ENCODE measurements around the gene KCNH5.

KCNH5 gene

DNA sequence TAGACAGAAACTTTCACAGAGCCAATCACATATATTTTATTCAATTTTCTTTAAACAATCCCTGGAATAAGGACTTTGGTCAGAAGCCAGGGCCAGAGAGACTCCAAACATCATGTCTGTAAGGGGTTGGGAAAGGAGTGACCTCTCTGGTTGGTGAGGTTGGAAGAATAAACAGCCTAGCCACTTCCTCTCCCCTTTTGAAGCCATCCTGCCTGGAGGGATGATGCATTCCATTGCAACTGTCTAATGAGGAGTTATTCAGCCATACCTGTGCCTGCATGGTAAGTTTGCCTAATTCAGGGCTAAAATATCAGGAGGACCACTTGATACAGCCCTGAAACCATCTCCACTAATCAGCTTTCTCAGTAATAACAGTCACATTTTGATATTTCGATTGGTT is 299.8 kb downstream of the KCNH5 start:
- ChIA-PET CTCF (no interaction called here), POLR2A (ENCODE audit: low non-redundant PET) (no interaction called here)
- H3K27ac ChIP-seq, result no peak overlapping the region
- peak; percentile 4 for DNase-seq (ENCODE audit: low spot score)
- TF ChIP-seq, protein P1, sequence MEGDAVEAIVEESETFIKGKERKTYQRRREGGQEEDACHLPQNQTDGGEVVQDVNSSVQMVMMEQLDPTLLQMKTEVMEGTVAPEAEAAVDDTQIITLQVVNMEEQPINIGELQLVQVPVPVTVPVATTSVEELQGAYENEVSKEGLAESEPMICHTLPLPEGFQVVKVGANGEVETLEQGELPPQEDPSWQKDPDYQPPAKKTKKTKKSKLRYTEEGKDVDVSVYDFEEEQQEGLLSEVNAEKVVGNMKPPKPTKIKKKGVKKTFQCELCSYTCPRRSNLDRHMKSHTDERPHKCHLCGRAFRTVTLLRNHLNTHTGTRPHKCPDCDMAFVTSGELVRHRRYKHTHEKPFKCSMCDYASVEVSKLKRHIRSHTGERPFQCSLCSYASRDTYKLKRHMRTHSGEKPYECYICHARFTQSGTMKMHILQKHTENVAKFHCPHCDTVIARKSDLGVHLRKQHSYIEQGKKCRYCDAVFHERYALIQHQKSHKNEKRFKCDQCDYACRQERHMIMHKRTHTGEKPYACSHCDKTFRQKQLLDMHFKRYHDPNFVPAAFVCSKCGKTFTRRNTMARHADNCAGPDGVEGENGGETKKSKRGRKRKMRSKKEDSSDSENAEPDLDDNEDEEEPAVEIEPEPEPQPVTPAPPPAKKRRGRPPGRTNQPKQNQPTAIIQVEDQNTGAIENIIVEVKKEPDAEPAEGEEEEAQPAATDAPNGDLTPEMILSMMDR (conservative IDR thresholded peaks at IDR 0.05; ENCODE audit: low read depth), result no peak

DNA sequence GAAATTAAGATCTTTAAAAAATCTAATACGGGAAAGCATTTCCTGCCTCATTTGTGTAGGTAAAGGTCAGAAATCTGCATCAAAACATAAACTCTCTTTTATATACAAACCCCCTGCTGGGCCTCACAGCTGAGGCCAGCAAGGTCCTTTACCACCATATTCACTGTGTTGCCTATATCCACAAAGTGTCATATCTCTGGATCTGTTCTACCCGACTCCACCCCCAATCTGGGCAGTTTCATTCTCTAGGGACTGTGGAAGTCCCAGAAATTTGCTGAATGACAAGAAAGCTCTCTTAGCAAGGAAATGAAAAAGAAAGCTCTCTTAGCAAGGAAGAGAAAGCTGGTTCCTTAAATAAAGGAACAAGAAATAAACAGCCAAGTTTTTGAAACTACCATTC is 301.7 kb downstream of the KCNH5 start:
- no peak overlapping the region for H3K27ac ChIP-seq
- TF ChIP-seq, protein P1 (conservative IDR thresholded peaks at IDR 0.05; ENCODE audit: low read depth), result no peak

DNA sequence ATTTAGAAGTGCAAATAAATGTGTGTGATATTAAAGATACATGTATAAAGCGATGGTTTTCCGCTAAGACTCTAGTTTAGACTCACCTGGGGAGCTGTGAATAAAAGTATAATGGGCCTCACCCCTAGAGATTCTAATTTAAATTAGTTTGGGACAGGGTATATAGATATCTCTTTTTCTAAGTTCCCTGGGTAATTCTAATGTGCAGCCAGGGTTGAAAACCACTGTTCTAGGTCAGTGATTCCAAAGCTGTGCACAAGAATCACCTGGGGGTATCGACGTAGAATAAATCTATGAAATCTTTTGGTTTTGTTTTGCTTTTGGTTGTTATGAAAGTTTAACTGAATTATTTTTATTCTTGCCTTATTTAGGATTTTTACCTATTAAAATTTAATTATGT is 302.1 kb downstream of the KCNH5 start:
- DNase-seq (ENCODE audit: low spot score), result no peak
- ChIA-PET CTCF (no interaction called here), POLR2A (ENCODE audit: low non-redundant PET) (no interaction called here)
- TF ChIP-seq, protein P1 (conservative IDR thresholded peaks at IDR 0.05; ENCODE audit: low read depth), result no peak
- H3K27ac ChIP-seq, result no peak overlapping the region

More for the DNA sequence above, 301.7 kb downstream of the KCNH5 start:
- CTCF ChIA-PET, result no interaction called here
- no peak for DNase-seq (ENCODE audit: low spot score)
- POLR2A ChIA-PET (ENCODE audit: low non-redundant PET), result no interaction called here

DNA sequence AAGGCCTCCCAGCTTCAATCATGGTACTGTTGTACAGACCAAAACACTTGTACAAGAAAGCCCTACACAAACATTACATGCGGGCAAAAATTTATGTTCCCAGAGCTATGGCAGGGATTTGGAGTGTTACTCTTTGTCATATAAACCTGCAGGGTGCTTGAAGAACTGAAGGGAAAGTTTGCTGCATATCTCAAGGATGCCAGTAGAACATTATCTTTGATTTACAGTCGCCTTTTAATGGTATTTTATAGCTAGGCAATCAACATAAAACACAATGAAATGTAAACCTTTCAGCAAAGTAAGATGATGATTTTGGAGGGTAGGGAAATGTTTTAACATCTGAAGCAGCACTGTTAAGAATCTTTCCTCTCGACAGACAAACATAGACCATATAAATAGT is 305.6 kb downstream of the KCNH5 start:
- POLR2A ChIA-PET (ENCODE audit: low non-redundant PET), result no interaction called here
- TF ChIP-seq, protein P1 (conservative IDR thresholded peaks at IDR 0.05; ENCODE audit: low read depth), result no peak
- no peak overlapping the region for H3K27ac ChIP-seq
- CTCF ChIA-PET, result no interaction called here
- DNase-seq (ENCODE audit: low spot score), result no peak

DNA sequence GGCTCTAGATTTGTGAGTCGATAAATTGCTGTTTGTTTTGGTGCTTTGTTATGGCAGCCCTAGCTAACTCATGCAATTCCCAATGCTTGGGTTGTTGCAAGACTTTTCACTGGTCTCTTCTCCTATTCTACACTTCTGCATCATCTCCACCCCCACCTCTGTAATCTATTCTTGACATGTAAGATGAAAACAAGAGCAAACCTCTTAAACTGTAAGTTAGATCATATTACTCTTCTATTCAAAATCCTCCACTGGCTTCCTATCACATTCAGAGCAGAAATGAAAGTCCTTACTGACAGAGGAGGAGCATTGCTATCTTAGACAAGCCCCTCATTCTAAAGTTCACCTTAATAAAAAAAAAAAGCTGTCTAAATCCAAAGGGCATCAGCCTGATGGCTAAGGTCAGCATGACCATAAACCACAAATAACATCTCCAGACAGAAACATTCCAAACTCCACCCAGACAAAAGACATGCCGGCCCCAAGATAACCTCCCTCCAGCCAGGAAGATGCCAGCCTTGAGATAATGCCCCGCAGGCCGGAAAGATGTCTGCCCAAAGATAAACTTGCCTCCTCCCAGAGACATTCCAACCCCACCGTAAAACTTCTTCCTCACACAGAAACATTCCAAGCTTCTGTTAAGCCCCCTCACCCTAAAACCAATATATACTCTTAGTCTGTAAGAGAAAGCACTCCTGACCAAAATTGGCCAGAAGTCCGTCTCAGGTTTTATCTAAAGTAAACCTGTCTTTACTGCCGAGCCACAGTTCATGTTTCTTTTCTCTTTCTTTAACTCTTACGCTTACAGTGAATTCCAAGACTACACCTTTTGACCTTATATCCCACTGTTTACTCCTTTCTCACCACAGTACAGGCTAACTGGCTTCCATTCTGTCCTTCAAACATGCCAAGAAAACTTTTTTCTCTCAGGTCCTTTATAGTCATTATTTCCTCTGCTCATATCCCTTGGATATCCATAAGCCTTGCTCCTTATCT is 308.9 kb downstream of the KCNH5 start:
- ChIA-PET POLR2A (ENCODE audit: low non-redundant PET) (no interaction called here), CTCF (no interaction called here)
- no peak for DNase-seq (ENCODE audit: low spot score)
- TF ChIP-seq, protein P1 (conservative IDR thresholded peaks at IDR 0.05; ENCODE audit: low read depth), result no peak
- no peak overlapping the region for H3K27ac ChIP-seq

DNA sequence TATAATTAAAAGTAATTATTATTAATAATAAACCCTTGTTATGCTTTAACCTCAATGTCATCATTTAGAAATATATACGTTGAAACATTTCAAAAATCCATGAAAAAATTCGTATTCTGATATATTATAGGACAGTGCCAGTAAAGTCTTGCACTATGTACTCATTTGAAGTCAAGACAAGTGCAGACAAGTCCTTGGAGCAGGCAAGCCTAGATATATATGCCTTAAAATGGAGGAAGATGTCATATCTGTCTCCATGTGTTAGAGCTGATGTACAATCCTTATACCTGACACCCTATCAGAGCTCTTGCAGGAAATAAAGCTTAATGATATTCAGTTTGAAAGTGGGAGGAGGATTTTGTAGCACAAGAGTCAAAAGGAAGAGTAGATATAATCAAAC is 310.4 kb downstream of the KCNH5 start:
- H3K27ac ChIP-seq, result no peak overlapping the region
- POLR2A ChIA-PET (ENCODE audit: low non-redundant PET), result no interaction called here
- peak; percentile 2 for DNase-seq (ENCODE audit: low spot score)
- TF ChIP-seq, protein P1 (conservative IDR thresholded peaks at IDR 0.05; ENCODE audit: low read depth), result no peak
- CTCF ChIA-PET, result no interaction called here
